Anterior cingulate cortex (tissue), 58 donors: ENCODE measurements around the gene NPPC.
A peak's percentile ranks its signal among the peaks of the same experiment; 100 is the strongest.
"Not testable (repeated sequence)": the region's sequence is repeated elsewhere in the genome, so short reads cannot be mapped to it uniquely, and the experiment has no call there.

Experiments
- DNase-seq, 58 donors: peaks; one replicate each; lab custom pipeline; 2025; lab: John Stamatoyannopoulos, UW

NPPC gene

GRCh38 chr2:231894566-231895380 lies 31.4 kb downstream of the NPPC start:
- no peak for DNase-seq

GRCh38 chr2:231891514-231891905 lies 34.7 kb downstream of the NPPC start:
- no peak for DNase-seq

- DNase-seq: no peak
Measured at GRCh38 chr2:231890896-231891513, 35.2 kb downstream of the NPPC start.

DNA sequence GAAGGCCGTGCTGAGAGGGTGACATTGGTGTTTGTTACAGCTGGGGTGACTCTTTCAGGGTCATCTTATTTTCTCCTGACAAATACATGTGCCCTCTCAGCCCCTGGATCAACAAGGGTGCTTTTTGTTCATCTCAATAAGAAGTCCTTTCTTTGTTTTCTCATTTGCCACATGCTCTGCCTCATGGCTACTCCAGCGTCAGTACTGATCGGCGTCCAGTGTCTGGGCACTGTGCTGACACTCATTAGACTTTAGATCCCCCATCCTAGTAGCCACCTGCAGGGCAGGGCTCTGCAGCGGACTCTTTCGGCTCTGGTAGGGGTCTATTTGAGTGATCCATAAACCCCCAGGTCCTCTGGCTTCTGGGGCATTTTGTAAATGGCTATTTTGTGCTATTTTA lies 38.4 kb downstream of the NPPC start:
- peak in 1 of 58 donors; percentile 8 for DNase-seq

DNA sequence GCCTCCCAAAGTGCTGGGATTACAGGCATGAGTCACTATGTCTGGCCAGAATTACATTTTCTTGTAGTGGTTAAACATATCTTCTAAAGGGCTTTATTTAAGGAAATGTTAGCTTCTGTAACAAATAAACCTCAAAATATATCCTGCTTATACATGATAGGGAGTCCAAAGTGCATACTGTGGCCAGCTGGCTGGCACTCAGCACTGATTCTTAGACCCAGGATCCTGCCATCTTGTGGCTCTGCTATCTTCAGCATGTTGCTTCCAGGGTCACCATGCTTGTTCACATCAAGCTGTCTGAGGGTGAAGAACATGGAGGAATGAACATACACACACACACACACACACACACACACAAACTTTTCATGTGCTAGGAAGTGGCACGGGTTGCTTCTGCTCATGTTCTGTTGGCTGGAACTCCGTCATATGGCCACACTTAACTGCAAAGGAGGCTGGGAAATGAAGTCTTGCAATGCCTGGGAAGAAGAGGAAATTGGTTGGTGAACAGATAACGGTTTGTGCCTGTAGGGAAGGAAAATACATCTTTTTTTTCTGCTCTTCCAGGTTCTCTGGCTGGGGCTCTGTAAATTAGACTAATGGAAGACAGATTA lies 40.0 kb downstream of the NPPC start:
- no peak for DNase-seq

DNA sequence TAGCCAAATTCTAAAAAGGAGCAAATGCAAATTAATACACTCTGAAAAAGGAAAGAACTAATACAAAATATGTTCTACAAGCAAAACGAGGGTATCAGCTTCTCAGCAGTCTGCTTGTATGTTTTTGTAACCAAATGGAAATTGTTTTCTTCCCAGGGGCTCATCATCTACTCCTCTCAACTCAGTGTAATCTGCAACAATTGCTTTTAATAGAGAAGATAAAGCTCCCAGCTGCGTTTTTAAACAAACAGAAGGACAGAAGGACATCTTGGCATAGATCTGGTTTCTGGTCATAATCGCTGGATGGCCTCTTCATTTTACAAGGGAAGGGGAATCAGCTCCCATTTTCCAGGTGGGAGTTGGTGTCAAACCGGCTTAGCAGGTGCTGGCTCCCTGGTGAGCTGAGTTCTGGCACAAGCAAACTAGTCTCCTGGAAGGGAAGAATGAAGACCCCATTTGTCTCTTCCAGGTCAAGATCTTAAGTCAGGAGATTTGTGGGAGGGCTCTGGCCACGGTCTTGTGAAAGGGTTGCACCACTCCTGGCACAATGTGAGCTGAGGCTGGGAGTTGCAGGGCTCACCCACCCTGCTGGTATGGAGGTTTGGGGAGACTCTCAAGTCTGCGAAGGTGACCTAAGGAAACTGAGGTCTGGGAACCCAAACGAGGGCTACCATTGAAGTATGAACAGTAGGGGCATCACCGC lies 41.6 kb downstream of the NPPC start:
- no peak for DNase-seq

DNA sequence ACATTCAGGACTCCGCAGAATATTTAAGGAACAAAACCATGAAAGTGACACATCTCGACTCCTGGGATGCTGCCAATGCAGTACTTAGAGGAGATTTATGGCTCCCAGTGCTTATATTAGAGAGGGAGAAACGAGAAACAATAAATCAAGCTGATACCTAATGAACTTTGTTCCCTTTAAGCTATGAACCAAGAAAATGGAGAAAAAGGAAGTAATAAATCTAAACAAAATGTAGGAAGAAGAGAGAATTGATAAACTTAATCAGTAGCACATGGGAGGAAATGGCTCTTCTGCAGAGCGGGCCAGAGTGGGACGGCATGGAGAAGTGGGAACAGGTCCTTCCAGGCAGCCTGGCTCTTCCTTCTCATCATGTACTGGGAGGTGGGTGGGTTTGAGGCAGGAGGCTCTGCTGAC lies 42.7 kb downstream of the NPPC start:
- no peak for DNase-seq

- no peak for DNase-seq
Measured at GRCh38 chr2:231882646-231883045, 43.5 kb downstream of the NPPC start.

DNA sequence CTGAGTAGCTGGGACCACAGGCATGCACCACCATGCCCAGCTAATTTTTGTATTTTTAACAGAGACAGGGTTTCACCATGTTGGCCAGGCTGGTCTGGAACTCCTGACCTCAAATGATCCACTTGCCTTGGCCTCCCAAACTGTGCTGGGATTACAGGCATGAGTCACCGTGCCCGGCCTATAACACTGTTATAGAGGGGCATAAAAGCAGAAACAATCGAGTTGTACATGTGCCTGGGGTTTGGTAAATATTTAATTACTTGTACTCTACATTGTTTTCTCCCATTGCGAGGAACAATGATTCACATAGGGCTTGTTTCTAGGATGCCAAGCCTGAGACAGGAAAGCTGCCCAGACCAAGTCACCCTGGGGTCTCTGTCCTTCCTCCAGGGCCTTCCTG lies 45.8 kb downstream of the NPPC start:
- not testable (repeated sequence) for DNase-seq

DNA sequence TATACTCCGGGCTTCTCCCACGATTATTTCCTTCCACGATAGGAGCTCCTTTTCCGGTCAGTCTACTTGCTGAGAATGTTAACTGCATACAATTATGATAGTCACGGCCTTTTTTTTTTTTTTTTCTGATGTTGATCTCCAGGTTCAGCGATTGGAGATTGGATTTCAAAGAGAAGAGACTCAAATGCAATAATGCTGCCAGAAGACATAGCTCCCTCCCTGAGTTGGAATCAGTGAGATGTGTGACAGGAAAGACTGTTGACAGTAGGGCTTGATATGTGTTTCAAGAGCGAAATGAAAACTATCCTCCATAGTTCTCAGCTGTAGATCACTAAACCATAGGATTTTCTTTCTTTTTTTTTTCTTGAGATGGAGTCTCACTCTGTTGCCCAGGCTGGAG lies 47.0 kb downstream of the NPPC start:
- DNase-seq: no peak

- no peak for DNase-seq
Measured at GRCh38 chr2:231877533-231878456, 48.4 kb downstream of the NPPC start.

GRCh38 chr2:231874944-231875343 lies 51.3 kb downstream of the NPPC start:
- DNase-seq: no peak
